HG03558 (cell line): Measurements from ENCODE around the gene NBPF11.
"Not testable (repeated sequence)": the region's sequence is repeated elsewhere in the genome, so short reads cannot be mapped to it uniquely, and the experiment has no call there.

Experiments used
- ATAC-seq: cut with Tn5 transposase; IDR thresholded peaks from one replicate; pipeline ENCODE4 v1.9.1; 2021; ENCODE audit warnings: moderate number of reproducible peaks; ENCODE audit not compliant: unreplicated experiment; ENCODE audit errors: extremely low read depth

NBPF11 gene

DNA sequence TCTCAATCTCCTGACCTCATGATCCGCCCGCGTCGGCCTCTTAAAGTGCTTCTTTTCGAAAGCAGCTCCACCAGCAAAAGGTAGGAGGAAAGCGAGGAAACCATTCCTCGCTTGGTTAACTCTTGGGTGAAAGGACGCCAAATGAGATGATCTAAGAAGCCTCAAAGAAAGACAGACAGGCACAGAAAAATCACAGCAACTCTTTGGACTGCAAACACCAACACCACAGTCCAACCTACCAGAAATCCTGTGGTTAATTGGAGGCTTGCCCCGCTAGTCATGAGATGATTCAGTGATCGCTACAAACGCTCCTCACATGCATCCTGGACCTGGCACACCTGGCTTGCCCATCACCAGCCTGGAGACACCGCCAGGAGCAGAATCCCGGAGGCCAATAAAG is 1.1 kb downstream of the NBPF11 start:
- not testable (repeated sequence) for ATAC-seq

DNA sequence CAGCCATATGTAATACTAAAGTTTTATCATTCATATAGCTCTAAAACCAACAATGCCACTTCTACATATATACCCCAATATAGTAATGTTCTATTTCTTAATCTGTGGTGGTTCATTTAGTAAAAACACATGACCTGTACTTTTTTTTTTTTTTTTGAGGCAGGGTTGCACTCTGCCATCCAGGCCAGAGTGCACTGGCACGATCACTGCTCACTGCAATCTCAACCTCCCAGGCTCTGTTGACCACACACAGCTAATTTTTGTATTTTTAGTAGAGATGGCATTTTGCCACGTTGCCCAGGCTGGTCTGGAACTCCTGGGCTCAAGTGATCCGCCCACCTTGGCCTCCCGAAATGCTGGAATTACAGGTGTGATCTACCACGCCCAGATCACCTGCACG is 2.1 kb downstream of the NBPF11 start:
- ATAC-seq, result not testable (repeated sequence)

DNA sequence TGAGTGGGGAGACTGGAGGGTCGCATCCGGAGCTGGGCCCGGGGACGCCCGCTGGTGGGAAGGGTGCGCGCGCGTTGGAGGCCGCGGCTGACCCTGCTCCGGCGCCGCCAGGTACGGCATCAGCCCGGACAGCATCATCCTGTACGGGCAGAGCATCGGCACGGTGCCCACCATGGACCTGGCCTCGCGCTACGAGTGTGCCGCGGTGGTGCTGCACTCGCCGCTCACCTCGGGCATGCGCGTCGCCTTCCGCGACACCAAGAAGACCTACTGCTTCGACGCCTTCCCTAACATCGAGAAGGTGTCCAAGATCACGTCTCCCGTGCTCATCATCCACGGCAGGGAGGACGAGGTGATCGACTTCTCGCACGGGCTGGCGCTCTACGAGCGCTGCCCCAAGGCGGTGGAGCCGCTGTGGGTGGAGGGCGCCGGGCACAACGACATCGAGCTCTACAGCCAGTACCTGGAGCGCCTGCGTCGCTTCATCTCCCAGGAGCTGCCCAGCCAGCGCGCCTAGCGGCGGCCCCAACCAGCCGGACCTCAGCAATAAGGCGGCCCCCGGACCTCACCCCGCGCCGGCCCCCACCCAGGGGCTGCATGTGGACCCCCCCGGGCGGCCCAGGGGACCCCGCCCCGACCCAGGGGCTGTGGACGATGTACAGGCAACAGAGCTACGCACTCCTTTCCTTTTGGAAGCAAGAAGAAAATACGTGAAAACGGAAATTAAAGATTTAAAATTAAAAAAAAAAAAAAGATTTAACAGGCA is 2.8 kb downstream of the NBPF11 start:
- not testable (repeated sequence) for ATAC-seq

DNA sequence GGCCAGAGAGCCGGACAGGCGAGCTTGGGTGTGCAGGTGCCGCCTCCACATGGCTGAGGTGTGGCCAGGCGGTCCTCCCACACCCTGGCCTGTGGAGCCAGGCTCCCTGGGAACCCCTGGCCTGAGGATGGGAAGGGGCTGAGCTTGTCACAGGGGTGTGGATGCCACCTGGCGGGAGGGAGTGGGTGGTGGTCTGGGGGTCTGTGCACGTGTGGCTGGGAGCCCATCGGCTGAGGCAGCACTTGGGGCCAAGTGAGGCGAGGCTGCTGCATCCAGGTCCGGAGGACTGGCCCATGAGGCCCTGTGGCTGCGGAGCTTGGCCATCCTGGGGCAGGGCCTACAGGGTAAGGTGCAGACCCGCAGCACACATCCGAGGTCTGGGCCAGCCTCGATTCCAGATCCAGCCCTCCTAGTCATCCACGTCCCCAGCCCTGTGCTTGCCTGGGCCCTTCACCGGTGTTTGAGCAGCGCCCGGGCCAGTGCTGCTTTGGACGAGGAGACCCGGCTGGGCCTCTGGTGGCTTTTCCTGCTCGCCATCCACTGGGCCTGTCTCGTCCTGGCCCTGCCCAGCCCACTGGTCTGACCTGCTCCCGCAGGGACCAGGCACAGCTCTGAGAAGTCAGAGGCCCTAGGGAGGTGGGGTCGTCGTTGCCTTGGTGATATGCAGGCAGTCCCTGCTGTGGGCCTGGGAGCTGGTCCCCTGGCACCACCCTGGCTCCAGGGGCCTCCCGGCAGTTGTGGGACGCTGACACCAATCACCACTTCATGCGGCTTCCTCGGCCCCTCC is 4.8 kb downstream of the NBPF11 start:
- not testable (repeated sequence) for ATAC-seq

DNA sequence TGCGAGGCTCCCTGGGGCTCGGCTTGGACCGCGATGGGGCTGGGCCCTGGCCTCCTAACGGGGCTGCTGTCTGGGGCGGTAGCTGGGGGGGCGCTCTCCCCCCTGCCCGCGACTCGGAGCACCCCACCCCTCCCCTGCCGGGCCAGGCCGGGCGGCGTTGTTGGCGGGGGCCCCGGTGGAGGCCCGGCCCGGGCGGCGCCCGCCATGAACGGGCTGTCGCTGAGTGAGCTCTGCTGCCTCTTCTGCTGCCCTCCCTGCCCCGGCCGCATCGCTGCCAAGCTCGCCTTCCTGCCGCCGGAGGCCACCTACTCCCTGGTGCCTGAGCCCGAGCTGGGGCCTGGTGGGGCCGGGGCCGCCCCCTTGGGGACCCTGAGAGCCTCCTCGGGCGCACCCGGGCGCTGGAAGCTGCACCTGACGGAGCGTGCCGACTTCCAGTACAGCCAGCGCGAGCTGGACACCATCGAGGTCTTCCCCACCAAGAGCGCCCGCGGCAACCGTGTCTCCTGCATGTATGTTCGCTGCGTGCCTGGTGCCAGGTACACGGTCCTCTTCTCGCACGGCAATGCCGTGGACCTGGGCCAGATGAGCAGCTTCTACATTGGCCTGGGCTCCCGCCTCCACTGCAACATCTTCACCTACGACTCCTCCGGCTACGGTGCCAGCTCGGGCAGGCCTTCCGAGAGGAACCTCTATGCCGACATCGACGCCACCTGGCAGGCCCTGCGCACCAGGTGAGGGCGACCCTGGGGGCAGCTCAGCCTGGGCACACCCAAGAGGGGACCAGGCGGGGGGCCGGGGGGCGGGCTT is 5.7 kb downstream of the NBPF11 start:
- ATAC-seq, result not testable (repeated sequence)

DNA sequence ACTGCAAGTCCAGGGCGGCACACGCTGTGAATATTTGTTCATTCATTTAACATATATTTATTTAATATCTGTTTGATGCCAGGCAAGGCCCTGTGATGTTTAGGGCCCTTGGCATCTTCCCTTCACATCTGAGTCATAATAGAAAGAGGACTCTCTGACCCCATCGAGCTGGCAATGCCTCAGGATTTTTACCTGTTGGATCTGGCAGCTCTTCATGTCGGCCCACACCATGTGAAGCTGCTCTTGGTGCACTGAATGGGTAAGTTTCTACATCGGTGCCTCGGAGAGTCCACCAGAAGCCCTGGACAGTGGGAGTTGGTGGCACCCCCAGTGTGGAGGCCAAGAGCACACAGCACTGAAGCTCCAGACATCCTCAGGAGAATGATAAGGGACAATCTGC is 8.9 kb downstream of the NBPF11 start:
- not testable (repeated sequence) for ATAC-seq

DNA sequence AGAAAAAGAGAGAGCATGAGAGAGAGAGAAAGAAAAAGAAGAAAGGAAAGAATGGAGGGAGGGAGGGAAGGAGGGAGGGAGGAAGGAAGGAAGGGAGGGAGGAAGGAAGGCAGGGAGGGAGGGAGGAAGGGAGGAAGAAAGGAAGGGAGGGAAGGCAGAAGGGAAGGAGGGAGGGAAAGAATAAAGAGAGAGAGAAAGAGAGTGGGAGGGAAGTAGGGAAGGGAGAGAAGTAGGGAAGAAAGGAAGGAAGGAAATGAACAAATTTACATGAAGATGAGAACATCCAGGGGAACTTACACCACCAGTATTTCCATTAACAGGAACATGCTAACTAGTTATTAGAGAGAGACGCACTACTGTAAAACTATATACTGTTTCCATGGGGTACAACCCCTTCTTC is 10.1 kb downstream of the NBPF11 start:
- not testable (repeated sequence) for ATAC-seq

DNA sequence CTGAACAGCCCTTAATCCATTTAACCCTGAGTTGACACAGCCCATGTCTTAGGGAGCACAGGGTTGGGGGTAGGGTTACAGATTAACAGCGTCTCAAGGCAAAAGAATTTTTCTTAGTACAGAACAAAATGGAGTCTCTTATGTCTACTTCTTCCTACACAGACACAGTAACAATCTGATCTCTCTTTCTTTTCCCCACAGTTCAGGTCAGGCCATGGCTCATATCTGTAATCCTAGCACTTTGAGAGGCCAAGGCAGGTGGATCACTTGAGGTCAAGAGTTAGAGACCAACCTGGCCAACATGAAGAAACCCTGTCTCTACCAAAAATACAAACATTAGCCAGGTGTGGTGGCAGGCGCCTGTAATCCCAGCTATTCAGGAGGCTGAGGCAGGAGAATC is 13.5 kb downstream of the NBPF11 start:
- ATAC-seq, result not testable (repeated sequence)

DNA sequence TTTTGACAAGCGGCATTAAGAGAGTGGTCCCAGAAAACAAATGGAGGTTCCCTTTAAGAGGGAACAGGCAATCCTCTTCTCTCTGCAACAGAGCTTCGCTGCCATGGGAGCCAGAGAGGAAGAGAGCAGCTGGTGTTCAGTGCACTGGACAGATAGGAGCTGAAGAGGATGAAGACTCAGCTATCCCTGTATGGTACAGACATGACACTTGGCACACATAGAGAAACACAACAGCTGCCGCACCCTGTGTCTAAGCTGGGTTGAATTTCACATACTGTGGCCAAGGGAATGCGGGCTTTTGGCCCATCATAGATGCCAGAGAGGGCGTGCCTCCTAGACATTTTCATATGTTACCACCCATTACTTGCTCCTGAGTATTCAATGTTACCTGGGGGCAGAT is 29.7 kb downstream of the NBPF11 start:
- not testable (repeated sequence) for ATAC-seq

DNA sequence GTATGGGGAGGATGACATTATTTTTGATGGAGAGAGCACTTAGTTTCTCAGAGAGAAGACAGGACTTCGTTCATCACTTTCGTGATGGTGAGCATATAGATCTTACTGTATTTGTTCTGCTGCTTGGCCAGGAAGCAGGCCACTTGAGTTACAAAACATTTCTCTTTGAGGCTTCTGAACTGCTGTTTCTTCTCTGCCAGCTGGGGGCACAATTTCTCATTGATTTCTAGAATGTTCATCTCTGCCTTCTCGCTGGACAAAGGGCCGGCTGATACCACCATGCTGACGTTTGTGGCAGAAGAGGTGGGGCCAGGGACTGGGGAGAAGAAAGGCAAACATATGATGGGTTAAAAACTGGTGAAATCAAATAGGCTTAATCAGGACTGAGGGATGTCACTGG is 31.7 kb downstream of the NBPF11 start:
- ATAC-seq, result not testable (repeated sequence)

DNA sequence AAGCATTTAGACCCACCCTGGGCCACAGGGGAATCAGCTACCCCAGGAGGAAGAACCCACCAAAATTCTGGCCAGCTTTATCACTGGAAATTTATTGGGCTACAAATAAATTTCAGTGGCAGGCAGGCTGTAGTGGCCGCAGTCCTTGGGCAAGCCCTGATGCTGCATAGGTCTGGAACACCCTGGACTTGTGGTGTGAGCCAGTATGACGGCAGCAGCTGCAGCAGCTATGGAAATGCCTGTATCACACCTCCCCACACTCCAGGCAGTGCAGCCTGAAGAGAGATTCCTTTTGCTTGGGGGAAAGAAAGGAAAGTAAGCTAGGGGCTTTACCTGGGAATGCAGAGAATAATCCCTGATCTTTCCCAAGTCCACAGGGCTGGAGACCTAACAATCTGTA is 56.3 kb downstream of the NBPF11 start:
- not testable (repeated sequence) for ATAC-seq

DNA sequence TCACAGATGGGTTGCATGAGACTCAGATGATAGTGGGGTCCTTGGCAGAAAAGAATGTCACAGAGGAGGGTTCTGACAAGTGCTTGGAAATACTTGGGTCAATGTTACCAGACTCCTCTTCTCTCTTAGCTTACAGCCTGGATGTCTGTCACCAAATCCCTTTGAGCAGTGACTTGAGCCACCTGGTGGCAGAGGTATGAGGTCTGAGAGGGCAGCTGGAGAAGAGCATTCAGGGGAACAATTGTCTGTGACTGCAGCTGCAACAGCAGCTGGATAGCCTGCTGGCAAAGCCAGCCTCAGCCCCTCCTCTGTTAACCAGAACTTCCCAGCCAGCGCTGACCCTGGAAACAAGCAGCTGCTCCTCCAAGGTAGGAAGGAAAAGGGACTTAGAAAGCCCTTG is 65.9 kb downstream of the NBPF11 start:
- not testable (repeated sequence) for ATAC-seq

DNA sequence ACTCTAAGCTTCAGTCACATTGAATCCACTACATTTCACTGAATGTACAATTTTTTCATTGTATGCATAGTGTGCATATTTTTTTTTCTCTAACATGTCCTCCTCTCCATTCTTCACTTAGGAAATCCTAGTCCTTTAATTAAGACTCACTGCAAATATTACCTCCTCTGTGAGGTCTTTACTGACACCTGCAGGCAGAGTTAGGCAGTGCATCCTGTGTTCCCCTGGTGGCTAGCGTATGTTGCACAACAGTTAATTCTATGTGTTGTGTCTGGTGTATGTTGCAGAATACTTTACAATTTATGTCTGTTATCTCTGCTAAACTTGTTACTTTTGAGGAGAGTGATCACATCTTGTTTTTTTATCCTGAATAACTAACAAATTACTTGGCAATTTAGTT is 70.9 kb downstream of the NBPF11 start:
- ATAC-seq, result not testable (repeated sequence)

DNA sequence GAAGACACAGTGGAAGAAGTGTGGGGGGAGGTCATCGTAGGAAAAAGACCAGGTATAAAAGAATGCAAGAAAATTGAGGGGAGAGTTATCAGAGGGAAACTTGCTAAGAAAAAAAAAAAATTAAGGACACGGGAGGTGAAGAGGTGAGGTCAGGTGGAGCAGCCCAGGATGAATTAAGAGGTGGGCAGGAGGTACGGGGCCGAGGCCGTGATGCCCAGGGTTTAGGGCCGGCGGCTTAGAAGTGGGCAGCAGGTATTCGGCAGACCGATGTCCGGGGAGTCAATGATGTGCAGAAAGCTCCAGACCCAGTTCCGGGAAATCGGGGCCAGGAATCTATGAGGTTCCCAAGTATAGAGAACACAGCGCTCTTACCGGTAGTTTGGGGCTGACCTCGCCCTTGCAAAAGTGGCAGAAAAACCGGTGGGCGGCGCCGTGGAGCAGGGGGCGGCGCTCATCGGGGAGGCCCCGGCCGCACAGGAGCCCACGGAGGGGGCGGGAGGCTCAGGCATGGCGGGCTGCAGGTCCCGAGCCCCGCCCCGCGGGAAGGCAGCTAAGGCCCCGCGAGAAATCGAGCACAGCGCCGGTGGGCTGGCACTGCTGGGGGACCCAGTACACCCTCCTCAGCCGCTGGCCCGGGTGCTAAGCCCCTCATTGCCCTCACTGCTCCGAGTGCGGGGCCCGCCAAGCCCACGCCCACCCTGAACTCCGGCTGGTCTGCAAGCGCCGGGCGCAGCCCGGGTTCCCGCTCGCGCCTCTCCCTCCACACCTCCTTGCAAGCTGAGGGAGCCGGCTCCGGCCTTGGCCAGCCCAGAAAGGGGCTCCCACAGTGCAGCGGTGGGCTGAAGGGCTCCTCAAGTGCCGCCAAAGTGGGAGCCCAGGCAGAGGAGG is 73.2 kb downstream of the NBPF11 start:
- ATAC-seq, result not testable (repeated sequence)

DNA sequence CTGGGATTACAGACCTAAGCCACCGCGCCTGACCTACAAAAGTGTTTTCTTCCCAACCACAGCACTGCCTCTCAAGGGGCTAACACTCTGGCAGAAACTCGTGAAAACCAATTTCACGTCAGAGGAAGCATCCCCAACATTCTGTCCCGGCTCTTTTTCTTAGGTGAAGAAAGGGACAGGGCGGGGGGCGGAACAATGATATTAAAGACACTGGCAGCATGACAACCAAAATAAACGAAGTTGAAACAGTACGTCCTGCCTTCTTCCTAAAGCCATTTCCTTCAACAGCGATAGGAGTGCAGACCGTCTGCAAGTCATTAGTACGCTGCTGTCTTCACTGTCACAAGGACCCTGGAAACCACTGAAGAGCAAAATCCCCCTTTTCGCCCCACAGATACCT is 74.0 kb downstream of the NBPF11 start:
- ATAC-seq, result not testable (repeated sequence)

DNA sequence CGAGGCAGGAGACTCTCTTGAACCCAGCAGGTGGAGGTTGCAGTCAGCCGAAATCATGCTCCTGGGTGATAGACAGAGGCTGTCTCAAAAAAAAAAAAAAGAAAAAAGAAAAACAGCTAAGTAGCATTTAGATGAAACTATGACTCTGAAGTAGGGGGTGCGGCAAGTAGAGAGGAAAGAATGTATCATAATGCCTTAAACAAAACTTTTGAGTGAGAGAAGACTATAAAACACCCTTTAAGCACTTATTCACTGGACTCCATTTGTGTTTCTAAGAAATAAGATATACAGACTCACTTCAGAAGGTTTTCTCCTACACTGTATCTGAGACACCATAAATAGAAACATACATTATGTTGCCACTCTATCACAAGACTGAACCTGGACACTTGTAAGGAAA is 74.6 kb downstream of the NBPF11 start:
- not testable (repeated sequence) for ATAC-seq

DNA sequence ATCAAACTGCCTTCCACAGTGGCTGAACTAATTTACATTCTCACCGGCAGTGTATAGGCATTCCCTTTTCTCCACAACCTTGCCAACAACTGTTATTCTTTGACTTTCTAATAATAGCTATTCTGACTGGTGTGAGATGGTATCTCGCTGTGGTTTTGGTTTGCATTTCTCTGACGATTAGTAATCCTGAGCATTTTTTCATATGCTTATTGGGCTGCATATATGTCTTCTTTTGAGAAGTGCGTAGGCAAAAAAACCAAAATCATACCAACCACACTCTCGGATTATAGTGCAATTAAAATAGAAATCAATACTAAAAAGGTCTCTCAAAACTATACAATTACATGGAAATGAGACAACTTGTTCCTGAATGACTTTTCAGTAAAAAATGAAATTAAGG is 78.7 kb downstream of the NBPF11 start:
- not testable (repeated sequence) for ATAC-seq

DNA sequence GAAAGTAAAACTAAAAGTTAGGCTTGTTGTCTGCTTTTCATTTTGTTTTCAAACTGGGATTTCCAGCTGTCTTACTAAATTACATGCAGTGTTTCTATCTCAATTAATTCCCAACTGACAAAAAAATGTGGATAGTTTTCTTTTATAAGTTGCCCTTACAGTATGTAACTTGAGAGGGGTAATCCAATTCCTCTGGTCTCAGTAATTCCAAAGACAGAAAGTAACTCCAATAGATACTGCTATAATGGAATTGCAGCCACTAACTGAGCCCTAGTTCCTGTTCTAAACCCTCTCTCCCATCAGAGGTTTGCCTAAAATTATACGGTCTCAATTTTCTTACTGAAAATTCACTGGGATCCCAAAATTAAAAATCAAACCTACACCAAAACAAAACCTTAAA is 83.5 kb downstream of the NBPF11 start:
- ATAC-seq, result not testable (repeated sequence)

DNA sequence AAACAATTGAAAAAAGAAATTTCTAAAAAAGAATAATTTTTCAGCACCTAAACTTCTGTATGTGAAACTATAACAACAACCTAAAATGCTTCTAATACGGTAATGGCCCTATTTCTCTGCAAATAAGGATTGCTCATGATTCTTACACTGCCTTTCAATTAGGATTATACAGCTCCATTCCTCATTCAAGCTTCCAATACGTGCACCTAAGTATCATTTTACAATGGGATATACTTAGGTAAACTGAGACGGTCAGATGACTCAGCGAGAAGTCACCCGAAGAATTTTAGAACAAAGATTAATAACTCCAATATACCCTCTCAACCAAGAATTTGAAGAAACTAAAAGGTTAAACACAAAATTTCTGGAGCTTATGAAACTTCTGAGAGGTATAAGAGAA is 83.9 kb downstream of the NBPF11 start:
- not testable (repeated sequence) for ATAC-seq

DNA sequence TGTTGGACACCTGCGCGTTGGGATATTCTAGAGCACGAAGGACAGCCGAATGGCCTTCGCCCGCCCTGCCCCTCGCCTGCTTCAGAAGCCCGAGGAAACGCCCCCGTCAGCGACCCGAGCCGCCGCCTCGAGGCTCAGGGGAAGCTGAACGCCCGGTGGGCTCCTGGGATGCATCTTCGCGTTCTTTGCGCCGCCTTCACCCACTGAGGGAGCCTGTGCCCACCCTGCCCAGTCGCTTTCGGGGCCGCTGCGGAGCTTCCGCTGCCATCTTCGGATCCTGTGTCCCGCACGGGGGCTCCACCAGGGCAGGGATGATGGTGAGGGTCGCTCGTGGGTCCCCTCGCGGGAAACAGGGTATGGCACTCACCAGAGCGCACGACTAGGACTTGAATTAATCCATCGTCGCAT is 91.8 kb downstream of the NBPF11 start:
- not testable (repeated sequence) for ATAC-seq
